Thoracic aorta (tissue), 2 donors: ENCODE data around the gene FOXC1. TPM values are rescaled to one million over a fixed set of nuclear protein-coding genes. Genes with fewer than 3 reads are reported as not detected.

Experiments used
- ATAC-seq: fragments of 150-250 bp; one replicate; pipeline ENCODE4 v1.8.0; 2017; ENCODE audit warnings: low read depth; ENCODE audit not compliant: insufficient number of reproducible peaks, low FRiP score
- DNase-seq: peaks from one replicate; pipeline ENCODE4 v3.0.0-alpha.2; 2020; ENCODE audit warnings: low spot score
- H3K27ac ChIP-seq, 2 donors: fragments of 200-600 bp; sonication (generic); 1 replicate in 1 of 2; 2 replicates in 1 of 2; pipeline ENCODE4 v1.5.1; 2016; ENCODE audit warnings: mild to moderate bottlenecking in 2 of 2, moderate library complexity in 2 of 2
- H3K27me3 ChIP-seq: fragments of 200-600 bp; sonication (generic); replicated peaks from 2 replicates; pipeline ENCODE4 v1.6.0; 2016; ENCODE audit warnings: mild to moderate bottlenecking; ENCODE audit not compliant: insufficient read depth
- H3K36me3 ChIP-seq: fragments of 200-600 bp; sonication (generic); one replicate; pipeline ENCODE4 v1.5.1; 2016
- H3K4me1 ChIP-seq, 2 donors: fragments of 200-600 bp; sonication (generic); 1 replicate in 1 of 2; 2 replicates in 1 of 2; pipeline versions ENCODE4 v1.5.1 to v1.6.0; 2016; ENCODE audit warnings: low read depth in 2 of 2, mild to moderate bottlenecking in 1 of 2; ENCODE audit not compliant: control insufficient read depth in 1 of 2
- H3K4me3 ChIP-seq: fragments of 200-600 bp; sonication (generic); 2 replicates; pipeline ENCODE4 v1.5.1; 2016; ENCODE audit warnings: mild to moderate bottlenecking
- H3K9me3 ChIP-seq: fragments of 200-600 bp; sonication (generic); 2 replicates; pipeline ENCODE4 v1.5.1; 2016
- total RNA-seq, 2 donors: library from RNA; depleted of rRNA; stranded (reverse); fragments of >200 nt; gene quantifications; one replicate each; pipeline versions ENCODE4 v1.1.0 to v1.2.3, GENCODE V29; 2016
- TF ChIP-seq, protein P1 (sequence below): fragments of 200-600 bp; sonication (generic); IDR thresholded peaks from one replicate; pipeline ENCODE4 v1.5.1; 2019; ENCODE audit warnings: antibody characterized with exemption

Gene FOXC1
- total RNA-seq, 2 donors from 2014 or later, result 103 to 109 TPM

DNA sequence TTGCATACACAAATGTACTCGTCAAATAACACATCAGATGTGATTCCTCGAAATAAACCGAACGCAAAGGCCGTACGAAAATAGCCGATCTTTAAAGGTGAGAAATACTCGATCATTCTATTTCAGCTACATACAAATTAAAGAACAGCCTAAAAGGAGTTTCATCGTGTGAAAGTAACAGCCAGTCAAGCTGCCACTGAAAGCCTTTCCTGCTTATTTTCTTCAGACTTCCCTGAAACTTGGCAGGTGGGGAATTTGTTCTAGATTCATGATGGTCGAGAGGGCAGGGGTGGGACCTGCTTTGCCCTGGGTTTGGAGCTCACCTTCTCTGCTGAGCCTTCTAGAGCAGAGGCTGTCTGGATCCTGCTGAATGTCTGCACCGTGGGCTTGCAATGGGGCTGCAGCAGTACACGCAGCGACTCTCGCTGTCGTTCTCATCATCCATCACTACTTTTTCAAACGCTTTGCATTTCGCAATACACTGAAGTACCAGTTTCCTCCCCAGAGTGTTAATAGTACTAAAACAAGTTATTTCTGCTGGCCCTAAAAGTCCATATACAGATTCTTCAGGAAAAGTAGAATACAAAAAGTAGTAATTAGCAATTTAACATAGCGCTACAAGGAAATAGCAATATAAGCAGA is 16.2 kb downstream of the FOXC1 start:
- H3K4me1 ChIP-seq, result peaks cover 10 to 70% of the 10 kb centered on the region in 2 donors
- no peaks in the 10 kb centered on the region for H3K9me3 ChIP-seq
- H3K27ac ChIP-seq, result peak overlapping the region; percentile 97 to 98
- DNase-seq (no peak), ATAC-seq (no peak)
- H3K4me3 ChIP-seq, result peak overlapping the region; percentile 81
- H3K36me3 ChIP-seq, result no peaks in the 10 kb centered on the region
- H3K27me3 ChIP-seq, result no peaks in the 10 kb centered on the region
- TF ChIP-seq, protein P1, sequence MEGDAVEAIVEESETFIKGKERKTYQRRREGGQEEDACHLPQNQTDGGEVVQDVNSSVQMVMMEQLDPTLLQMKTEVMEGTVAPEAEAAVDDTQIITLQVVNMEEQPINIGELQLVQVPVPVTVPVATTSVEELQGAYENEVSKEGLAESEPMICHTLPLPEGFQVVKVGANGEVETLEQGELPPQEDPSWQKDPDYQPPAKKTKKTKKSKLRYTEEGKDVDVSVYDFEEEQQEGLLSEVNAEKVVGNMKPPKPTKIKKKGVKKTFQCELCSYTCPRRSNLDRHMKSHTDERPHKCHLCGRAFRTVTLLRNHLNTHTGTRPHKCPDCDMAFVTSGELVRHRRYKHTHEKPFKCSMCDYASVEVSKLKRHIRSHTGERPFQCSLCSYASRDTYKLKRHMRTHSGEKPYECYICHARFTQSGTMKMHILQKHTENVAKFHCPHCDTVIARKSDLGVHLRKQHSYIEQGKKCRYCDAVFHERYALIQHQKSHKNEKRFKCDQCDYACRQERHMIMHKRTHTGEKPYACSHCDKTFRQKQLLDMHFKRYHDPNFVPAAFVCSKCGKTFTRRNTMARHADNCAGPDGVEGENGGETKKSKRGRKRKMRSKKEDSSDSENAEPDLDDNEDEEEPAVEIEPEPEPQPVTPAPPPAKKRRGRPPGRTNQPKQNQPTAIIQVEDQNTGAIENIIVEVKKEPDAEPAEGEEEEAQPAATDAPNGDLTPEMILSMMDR, result no peak

DNA sequence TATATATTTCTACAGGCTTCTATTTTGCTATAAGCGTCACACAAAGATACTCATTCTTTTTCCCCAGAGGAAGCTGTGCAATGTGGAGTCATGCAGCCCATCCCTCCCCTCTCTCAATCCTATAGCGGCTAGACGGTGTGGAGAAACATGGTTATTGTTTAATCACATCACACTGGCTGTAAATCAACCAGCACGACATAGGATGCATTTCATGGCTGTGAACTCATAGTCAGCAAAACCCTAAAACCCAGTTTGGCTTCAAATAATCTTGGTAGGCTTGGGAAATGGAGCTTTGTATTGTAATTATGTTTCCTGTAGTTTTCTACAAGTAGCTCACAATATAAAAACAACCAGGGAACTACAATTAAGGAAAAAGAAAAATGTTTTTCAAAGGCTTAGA is 16.8 kb downstream of the FOXC1 start:
- Histone ChIP-seq H3K27ac (peak overlapping the region; percentile 97 to 98), H3K27me3 (no peaks in the 10 kb centered on the region), H3K4me1 (peaks cover 10 to 66% of the 10 kb centered on the region in 2 donors), H3K4me3 (peak overlapping the region; percentile 81), H3K9me3 (no peaks in the 10 kb centered on the region), H3K36me3 (no peaks in the 10 kb centered on the region)
- ATAC-seq (no peak), DNase-seq (no peak)
- TF ChIP-seq, protein P1, result no peak

DNA sequence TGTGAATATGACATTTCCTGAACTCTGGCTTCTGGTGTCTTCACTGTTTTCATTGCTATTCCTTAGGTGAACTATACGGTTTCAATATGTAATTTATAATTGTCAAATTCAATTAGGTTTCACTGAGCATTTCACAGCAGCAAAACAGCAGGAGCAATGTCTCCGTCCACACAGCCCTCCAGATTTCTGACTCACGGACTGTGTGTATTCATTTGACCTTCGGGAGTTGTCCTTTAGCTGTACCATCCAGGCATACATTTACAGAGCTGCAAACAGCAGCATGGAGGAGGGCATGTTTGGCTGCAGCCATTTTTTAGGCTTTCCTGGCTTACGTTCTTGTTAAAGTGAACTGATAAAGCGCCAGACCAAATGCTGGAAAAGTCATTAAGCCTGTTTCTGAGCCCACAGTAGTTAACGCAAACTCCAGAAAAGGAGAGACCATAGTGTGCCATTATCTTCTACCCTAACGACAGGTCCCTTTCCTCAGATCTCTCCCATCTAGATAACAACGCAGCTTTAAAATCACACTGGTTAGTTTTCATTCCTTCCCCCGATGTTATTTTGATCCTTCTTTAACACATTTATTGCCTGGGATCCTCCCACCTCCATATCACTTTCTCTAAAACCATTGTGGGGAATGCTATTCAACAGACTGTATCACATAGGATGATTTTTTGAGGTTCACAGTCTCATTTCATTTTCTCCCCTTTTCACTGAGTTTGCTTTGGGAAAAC is 18.3 kb downstream of the FOXC1 start:
- peak overlapping the region; percentile 81 for H3K4me3 ChIP-seq
- no peaks in the 10 kb centered on the region for H3K9me3 ChIP-seq
- H3K4me1 ChIP-seq, result peaks cover 10 to 51% of the 10 kb centered on the region in 2 donors
- H3K27ac ChIP-seq, result peak overlapping the region; percentile 97 to 98
- no peaks in the 10 kb centered on the region for H3K36me3 ChIP-seq
- TF ChIP-seq, protein P1, result no peak
- H3K27me3 ChIP-seq, result no peaks in the 10 kb centered on the region
- DNase-seq (no peak), ATAC-seq (no peak)

DNA sequence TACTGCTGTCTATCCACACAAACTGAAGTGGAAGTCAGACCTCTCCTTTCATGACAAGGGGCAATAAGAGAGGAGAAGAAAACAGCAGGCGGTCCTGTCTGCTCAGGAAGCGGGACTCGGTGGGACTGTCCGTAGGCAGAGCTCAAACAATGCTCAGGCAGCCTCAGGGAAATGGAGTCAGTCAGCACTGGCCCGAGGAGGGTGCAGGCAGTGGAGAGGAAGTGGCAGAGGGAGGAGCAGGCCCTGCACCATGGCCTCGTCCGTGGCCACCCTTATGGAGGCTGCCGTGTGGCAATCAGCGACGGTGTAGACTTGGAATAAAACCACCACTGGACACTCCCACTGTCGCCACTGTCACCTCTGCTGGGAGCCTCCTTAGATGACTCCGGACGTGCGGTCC is 19.6 kb downstream of the FOXC1 start:
- Histone ChIP-seq H3K9me3 (no peaks in the 10 kb centered on the region), H3K4me1 (peaks cover 10 to 53% of the 10 kb centered on the region in 2 donors), H3K27me3 (no peaks in the 10 kb centered on the region), H3K4me3 (peak overlapping the region; percentile 81), H3K27ac (peak overlapping the region; percentile 97 to 98), H3K36me3 (no peaks in the 10 kb centered on the region)
- ATAC-seq (no peak), DNase-seq (no peak)
- TF ChIP-seq, protein P1, result no peak

DNA sequence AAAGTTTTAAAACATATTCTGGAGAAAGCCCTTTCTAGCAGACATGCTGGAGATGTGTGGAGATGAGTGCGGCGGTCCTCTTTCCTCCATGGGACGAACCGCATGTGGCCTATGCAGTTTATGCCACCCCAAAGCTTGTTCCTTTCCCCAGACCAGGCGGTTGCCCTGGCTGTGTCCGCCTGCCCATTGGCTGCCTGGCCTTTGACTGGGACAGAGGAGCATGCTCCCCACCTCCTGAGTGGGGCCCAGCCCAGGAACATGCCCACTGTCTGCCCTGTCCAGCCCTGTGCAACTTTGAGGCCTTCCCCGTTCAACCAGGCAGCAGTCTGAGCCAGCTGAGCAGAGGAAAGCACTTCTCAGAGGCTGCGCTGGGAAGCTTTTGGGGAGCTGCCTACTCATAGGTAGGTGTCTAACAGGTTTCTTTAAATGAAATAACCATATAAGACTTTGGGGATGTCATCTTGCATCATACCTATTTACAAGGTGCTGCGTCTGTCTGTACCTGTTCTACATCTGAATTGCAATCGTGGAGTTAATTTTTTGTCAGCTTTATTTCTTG is 20.6 kb downstream of the FOXC1 start:
- no peak for DNase-seq
- Histone ChIP-seq H3K9me3 (no peaks in the 10 kb centered on the region), H3K36me3 (no peaks in the 10 kb centered on the region), H3K27ac (peak overlapping the region in 1 of 2 donors; percentile 21), H3K4me1 (peaks cover 10 to 63% of the 10 kb centered on the region in 2 donors), H3K4me3 (no peak overlapping the region), H3K27me3 (no peaks in the 10 kb centered on the region)
- no peak for ATAC-seq
- TF ChIP-seq, protein P1, result no peak
